HEK293 (cell line): ENCODE measurements around the gene PLXNA2.
A peak's percentile ranks its signal among the peaks of the same experiment; 100 is the strongest.

Source experiments
- CTCF ChIA-PET: fragments of 350-600 bp; formaldehyde crosslinking; extraction: SDS; loops from one replicate; lab custom pipeline; 2021; ENCODE audit warnings: antibody characterized with exemption; lab: Yijun Ruan, JAX
- POLR2A ChIA-PET: fragments of 300-600 bp; formaldehyde crosslinking; extraction: SDS; loops from one replicate; lab custom pipeline; 2020; ENCODE audit warnings: antibody characterized with exemption, inconsistent platforms; lab: Yijun Ruan, JAX
- H3K27ac ChIP-seq: fragments of 200-500 bp; sonication (Bioruptor generic); 2 replicates; pipeline ENCODE4 v1.5.1; 2014; ENCODE audit warnings: low read depth, low read length, control low read depth, inconsistent platforms; ENCODE audit errors: extremely low read depth
- H3K36me3 ChIP-seq, 2 experiments: fragments of 200-500 bp in 1 of 2; sonication (Bioruptor generic) in 1 of 2; 1 replicate in 1 of 2; 2 replicates in 1 of 2; pipeline ENCODE4 v1.5.1; 2014 to 2017; ENCODE audit warnings: inconsistent platforms in 2 of 2, low read length in 2 of 2; ENCODE audit not compliant: control insufficient read depth in 2 of 2, insufficient read depth in 1 of 2
- H3K4me1 ChIP-seq: fragments of 200-500 bp; sonication (Bioruptor generic); 2 replicates; pipeline ENCODE4 v1.5.1; 2014; ENCODE audit warnings: mild to moderate bottlenecking, low read length, inconsistent platforms; ENCODE audit not compliant: control insufficient read depth, insufficient read depth
- H3K4me3 ChIP-seq: 2 replicates; pipeline ENCODE4 v1.5.1; 2011; ENCODE audit warnings: low read depth, mild to moderate bottlenecking, control low read depth, low read length, moderate library complexity
- H3K9me3 ChIP-seq: fragments of 200-500 bp; sonication (Bioruptor generic); 2 replicates; pipeline ENCODE4 v1.5.1; 2014; ENCODE audit warnings: low read depth, low read length, inconsistent platforms; ENCODE audit not compliant: control insufficient read depth, insufficient read depth
- GLIS2 ChIP-seq: fragments of 450-650 bp; formaldehyde crosslinking; IDR thresholded peaks from 2 replicates; pipeline ENCODE4 v1.5.1; 2016; ENCODE audit warnings: missing biosample characterization, missing genetic modification characterization
- KLF10 ChIP-seq: fragments of 450-650 bp; IDR thresholded peaks from 2 replicates; pipeline ENCODE4 v1.5.1; 2018; ENCODE audit warnings: missing biosample characterization, mild to moderate bottlenecking, missing genetic modification characterization
- KLF9 ChIP-seq: fragments of 450-650 bp; formaldehyde crosslinking; IDR thresholded peaks from 2 replicates; pipeline ENCODE4 v1.5.1; 2016; ENCODE audit warnings: missing biosample characterization, missing genetic modification characterization, low read depth
- PBX3 ChIP-seq: sonication (generic); formaldehyde crosslinking; IDR thresholded peaks from 2 replicates; pipeline ENCODE4 v1.8.1; 2022; ENCODE audit warnings: mild to moderate bottlenecking, moderate library complexity, missing genetic modification reagents
- PRDM1 ChIP-seq: fragments of 450-650 bp; formaldehyde crosslinking; IDR thresholded peaks from 2 replicates; pipeline ENCODE4; 2016; ENCODE audit warnings: missing biosample characterization, missing genetic modification characterization
- SP3 ChIP-seq: fragments of 450-650 bp; formaldehyde crosslinking; IDR thresholded peaks from 2 replicates; pipeline ENCODE4 v1.5.1; 2016; ENCODE audit warnings: missing biosample characterization, missing genetic modification characterization
- ZBTB7A ChIP-seq: fragments of 450-650 bp; formaldehyde crosslinking; IDR thresholded peaks from 2 replicates; pipeline ENCODE4 v1.5.1; 2016; ENCODE audit warnings: low read depth, missing biosample characterization, missing genetic modification characterization
- ZFP3 ChIP-seq: fragments of 450-650 bp; formaldehyde crosslinking; IDR thresholded peaks from 2 replicates; pipeline ENCODE4 v1.5.1; 2016; ENCODE audit warnings: low read depth, missing biosample characterization, missing genetic modification characterization
- ZIC2 ChIP-seq: fragments of 450-650 bp; formaldehyde crosslinking; IDR thresholded peaks from 2 replicates; pipeline ENCODE4 v1.5.1; 2016; ENCODE audit warnings: missing biosample characterization, missing genetic modification characterization
- ZNF169 ChIP-seq: fragments of 450-650 bp; formaldehyde crosslinking; IDR thresholded peaks from 2 replicates; pipeline ENCODE4 v1.5.1; 2016; ENCODE audit warnings: missing biosample characterization, missing genetic modification characterization
- ZNF221 ChIP-seq: fragments of 450-650 bp; formaldehyde crosslinking; IDR thresholded peaks from 2 replicates; pipeline ENCODE4 v1.5.1; 2017; ENCODE audit warnings: missing biosample characterization, missing genetic modification characterization, borderline replicate concordance
- ZNF266 ChIP-seq: fragments of 450-650 bp; formaldehyde crosslinking; IDR thresholded peaks from 2 replicates; pipeline ENCODE4 v1.5.1; 2016; ENCODE audit warnings: missing biosample characterization, missing genetic modification characterization, low read depth
- ZNF280C ChIP-seq: fragments of 450-650 bp; formaldehyde crosslinking; IDR thresholded peaks from 2 replicates; pipeline ENCODE4 v1.5.1; 2016; ENCODE audit warnings: missing biosample characterization, missing genetic modification characterization
- ZNF571 ChIP-seq: fragments of 450-650 bp; formaldehyde crosslinking; IDR thresholded peaks from 2 replicates; pipeline ENCODE4 v1.5.0; 2017; ENCODE audit warnings: missing biosample characterization, missing genetic modification characterization
- ZNF596 ChIP-seq: fragments of 450-650 bp; IDR thresholded peaks from 2 replicates; pipeline ENCODE4 v1.5.0; 2018; ENCODE audit warnings: missing biosample characterization, mild to moderate bottlenecking, missing genetic modification characterization, moderate library complexity
- ZNF76 ChIP-seq: fragments of 450-650 bp; formaldehyde crosslinking; IDR thresholded peaks from 2 replicates; pipeline ENCODE4; 2016; ENCODE audit warnings: low read depth, missing biosample characterization, missing genetic modification characterization, borderline replicate concordance
- ZNF768 ChIP-seq: fragments of 450-650 bp; formaldehyde crosslinking; IDR thresholded peaks from 2 replicates; pipeline ENCODE4 v1.5.1; 2018; ENCODE audit warnings: missing biosample characterization, mild to moderate bottlenecking, missing genetic modification characterization
- ZNF792 ChIP-seq: fragments of 450-650 bp; formaldehyde crosslinking; IDR thresholded peaks from 2 replicates; pipeline ENCODE4 v1.5.1; 2016; ENCODE audit warnings: missing biosample characterization, missing genetic modification characterization
- ZNF837 ChIP-seq: fragments of 450-650 bp; formaldehyde crosslinking; IDR thresholded peaks from 2 replicates; pipeline ENCODE4 v1.5.1; 2016; ENCODE audit warnings: missing biosample characterization, missing genetic modification characterization
- ZNF843 ChIP-seq: fragments of 450-650 bp; formaldehyde crosslinking; IDR thresholded peaks from 2 replicates; pipeline ENCODE4 v1.5.1; 2016; ENCODE audit warnings: missing biosample characterization, missing genetic modification characterization
- ZSCAN16 ChIP-seq: fragments of 450-650 bp; formaldehyde crosslinking; IDR thresholded peaks from 2 replicates; pipeline ENCODE4 v1.5.1; 2016; ENCODE audit warnings: missing biosample characterization, missing genetic modification characterization
- TF ChIP-seq, protein P1 (sequence below): fragments of 450-650 bp; formaldehyde crosslinking; IDR thresholded peaks from 2 replicates; pipeline ENCODE4 v1.5.1; 2016; ENCODE audit warnings: missing biosample characterization, missing genetic modification characterization

The PLXNA2 gene

DNA sequence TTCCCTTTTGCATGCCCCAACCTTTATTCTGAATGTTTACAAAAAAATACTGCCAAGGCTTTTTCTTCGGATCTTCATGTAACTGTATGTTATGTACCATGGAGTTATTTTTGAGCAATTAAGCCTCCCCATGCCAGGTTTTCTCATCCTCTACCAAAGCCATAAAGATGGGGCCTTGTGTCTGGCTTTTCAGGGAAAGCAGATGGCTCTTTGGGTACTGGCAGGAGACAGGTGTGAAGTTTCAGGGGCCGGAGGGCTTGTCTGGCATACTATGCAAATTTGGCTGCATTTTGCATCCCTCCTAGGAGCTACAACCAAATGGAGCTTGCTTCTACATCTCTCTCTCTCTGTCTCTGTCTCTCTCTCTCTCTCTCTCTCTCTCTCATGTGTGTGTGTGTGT lies 28.1 kb upstream of the PLXNA2 start:
- H3K27ac ChIP-seq = no peak overlapping the region
- H3K4me1 ChIP-seq = peaks cover 18% of the 10 kb centered on the region
- no peak overlapping the region for H3K4me3 ChIP-seq
- no peaks in the 10 kb centered on the region for H3K36me3 ChIP-seq
- CTCF ChIA-PET = no interaction called here
- no peaks in the 10 kb centered on the region for H3K9me3 ChIP-seq
- POLR2A ChIA-PET = no interaction called here
- TF ChIP-seq ZNF596 (tag by site-specific recombination) (peak; percentile 67), ZNF76 (no peak)

DNA sequence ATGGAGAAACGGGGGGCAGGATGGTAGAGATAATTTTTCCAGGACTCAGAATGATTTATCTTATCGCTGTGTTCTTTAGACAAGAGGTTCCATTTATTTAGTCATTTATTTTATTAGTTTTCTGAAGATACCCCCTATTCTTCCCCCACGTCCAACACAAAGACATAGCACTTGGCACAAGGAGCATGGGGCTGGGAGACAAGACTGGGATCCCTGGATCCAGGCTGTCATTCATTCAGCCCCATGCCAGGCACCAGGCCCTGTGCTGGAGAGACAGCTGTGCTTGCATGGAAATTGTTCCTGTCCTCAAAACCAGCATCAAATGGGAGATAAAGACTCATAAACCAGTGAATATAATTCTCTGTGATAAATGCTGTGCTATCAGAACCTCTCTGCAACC lies 27.1 kb upstream of the PLXNA2 start:
- TF ChIP-seq ZNF768 = no peak
- TF ChIP-seq ZNF280C (tag by site-specific recombination) = no peak
- no peak for TF ChIP-seq KLF9 (tag by site-specific recombination)
- TF ChIP-seq KLF10 = no peak
- TF ChIP-seq SP3 = no peak
- no peak for TF ChIP-seq ZNF266 (tag by site-specific recombination)
- TF ChIP-seq ZNF837 (tag by site-specific recombination) = no peak
- TF ChIP-seq ZNF221 = no peak
- TF ChIP-seq ZFP3 (tag by site-specific recombination) = no peak
- TF ChIP-seq ZNF169 = no peak
- TF ChIP-seq PBX3 (CRISPR knock-in tag) = no peak
- TF ChIP-seq, protein P1, sequence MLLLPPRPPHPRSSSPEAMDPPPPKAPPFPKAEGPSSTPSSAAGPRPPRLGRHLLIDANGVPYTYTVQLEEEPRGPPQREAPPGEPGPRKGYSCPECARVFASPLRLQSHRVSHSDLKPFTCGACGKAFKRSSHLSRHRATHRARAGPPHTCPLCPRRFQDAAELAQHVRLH (tag by site-specific recombination) = no peak
- no peak for TF ChIP-seq PRDM1 (tag by site-specific recombination)
- no peak for TF ChIP-seq ZBTB7A (tag by site-specific recombination)
- no peak for TF ChIP-seq ZNF571 (tag by site-specific recombination)
- TF ChIP-seq ZIC2 (tag by site-specific recombination) = no peak
- no peak for TF ChIP-seq ZNF843 (tag by site-specific recombination)
- no peak for TF ChIP-seq GLIS2 (tag by site-specific recombination)
- TF ChIP-seq ZNF792 (tag by site-specific recombination) = no peak
- TF ChIP-seq ZSCAN16 (tag by site-specific recombination) = no peak
- CTCF ChIA-PET = interaction anchor here (1.0 kb wide), 1 partner anchor 249 kb away, joined by 3 read pairs; no protein-coding TSS in a partner anchor
- H3K4me1 ChIP-seq = peaks cover 18% of the 10 kb centered on the region
- no peaks in the 10 kb centered on the region for H3K36me3 ChIP-seq
- POLR2A ChIA-PET = no interaction called here
- H3K4me3 ChIP-seq = no peak overlapping the region
- H3K9me3 ChIP-seq = no peaks in the 10 kb centered on the region
- no peak overlapping the region; the same call in 1 of the 2 replicates for H3K27ac ChIP-seq
